ENCODE data around the gene AAMDC. TPM values are rescaled to one million over a fixed set of nuclear protein-coding genes. Genes with fewer than 3 reads are reported as not detected.

AAMDC gene
- total RNA-seq, 3 donors from 2014 or later (not counting 1 experiment from before 2014, with no cell fraction given): 4.8 to 5.7 (median 5.4) TPM

GRCh38 chr11:77814848-77815247 lies 6.1 kb upstream of the AAMDC start:
- Mint-ChIP-seq H3K4me1 (peaks cover 57 to 62% of the 10 kb centered on the region in 2 donors), H3K27ac (no peak overlapping the region), H3K36me3 (no peaks in the 10 kb centered on the region), H3K27me3 (ENCODE audit: low read depth in 2 of 2) (no peaks in the 10 kb centered on the region), H3K9me3 (peaks cover 0 to 3% of the 10 kb centered on the region in 2 donors), H3K4me3 (no peak overlapping the region)
- Histone ChIP-seq H3K4me1 (ENCODE audit: control insufficient read depth, insufficient read depth, low read length) (peaks cover 5% of the 10 kb centered on the region), H3K4me3 (ENCODE audit: low read length) (no peak overlapping the region), H3K27ac (ENCODE audit: low read length) (no peak overlapping the region), H3K36me3 (ENCODE audit: control insufficient read depth, insufficient read depth, low read length) (peaks cover 12% of the 10 kb centered on the region), H3K9me3 (ENCODE audit: control insufficient read depth, insufficient read depth, low read length) (peaks cover 7% of the 10 kb centered on the region), H3K27me3 (ENCODE audit: control insufficient read depth, insufficient read depth, low read length) (no peaks in the 10 kb centered on the region)
- intact Hi-C loops (cut with micrococcal nuclease): no loop called here
- TF ChIP-seq CTCF (IDR thresholded peaks at IDR 0.05): no peak
- DNase-seq (no peak), ATAC-seq (no peak)
- 100% methylated on average over 1 of the region's 3 CpGs for WGBS (ENCODE audit: insufficient coverage)

- Histone ChIP-seq H3K27ac (ENCODE audit: low read length) (no peak overlapping the region), H3K27me3 (ENCODE audit: control insufficient read depth, insufficient read depth, low read length) (no peaks in the 10 kb centered on the region), H3K4me1 (ENCODE audit: control insufficient read depth, insufficient read depth, low read length) (peaks cover 5% of the 10 kb centered on the region), H3K4me3 (ENCODE audit: low read length) (no peak overlapping the region), H3K9me3 (ENCODE audit: control insufficient read depth, insufficient read depth, low read length) (peaks cover 7% of the 10 kb centered on the region), H3K36me3 (ENCODE audit: control insufficient read depth, insufficient read depth, low read length) (peaks cover 9% of the 10 kb centered on the region)
- Mint-ChIP-seq H3K4me3 (no peak overlapping the region), H3K36me3 (no peaks in the 10 kb centered on the region), H3K27ac (peak overlapping the region in 1 of 2 donors; percentile 40), H3K9me3 (peaks cover 0 to 3% of the 10 kb centered on the region in 2 donors), H3K4me1 (peaks cover 52 to 57% of the 10 kb centered on the region in 2 donors), H3K27me3 (ENCODE audit: low read depth in 2 of 2) (no peaks in the 10 kb centered on the region)
- no peak for DNase-seq
- intact Hi-C loops (cut with micrococcal nuclease): no loop called here
- no peak for TF ChIP-seq CTCF (IDR thresholded peaks at IDR 0.05)
- WGBS (ENCODE audit: insufficient coverage): no CpG with 5 or more reads among the region's 1 CpG
- no peak for ATAC-seq
Measured at GRCh38 chr11:77815459-77815858, 5.5 kb upstream of the AAMDC start.

GRCh38 chr11:77819411-77819920 lies 1.5 kb upstream of the AAMDC start:
- H3K4me1 ChIP-seq (ENCODE audit: control insufficient read depth, insufficient read depth, low read length): peaks cover 13% of the 10 kb centered on the region
- peak overlapping the region; percentile 94 for H3K27ac ChIP-seq (ENCODE audit: low read length)
- Mint-ChIP-seq H3K36me3 (no peaks in the 10 kb centered on the region), H3K4me1 (peaks cover 48 to 56% of the 10 kb centered on the region in 2 donors), H3K4me3 (peak overlapping the region; percentile 100), H3K27me3 (ENCODE audit: low read depth in 2 of 2) (no peaks in the 10 kb centered on the region), H3K9me3 (peaks cover 0 to 3% of the 10 kb centered on the region in 2 donors), H3K27ac (peak overlapping the region; percentile 92)
- 0% methylated on average over 10 of the region's 19 CpGs for WGBS (ENCODE audit: insufficient coverage)
- DNase-seq: peak; percentile 75 to 92
- intact Hi-C loops (cut with micrococcal nuclease): no loop called here
- peaks cover 6% of the 10 kb centered on the region for H3K9me3 ChIP-seq (ENCODE audit: control insufficient read depth, insufficient read depth, low read length)
- H3K4me3 ChIP-seq (ENCODE audit: low read length): peak overlapping the region; percentile 97
- TF ChIP-seq CTCF (IDR thresholded peaks at IDR 0.05): no peak
- H3K36me3 ChIP-seq (ENCODE audit: control insufficient read depth, insufficient read depth, low read length): no peaks in the 10 kb centered on the region
- H3K27me3 ChIP-seq (ENCODE audit: control insufficient read depth, insufficient read depth, low read length): no peaks in the 10 kb centered on the region
- ATAC-seq: peak; percentile 52 to 69 (median 62)

Measured in natural killer cell (primary cell).